ENCODE results near the gene DIO3. TPM values are rescaled to one million over a fixed set of nuclear protein-coding genes. Genes with fewer than 3 reads are reported as not detected.

DIO3 gene
- total RNA-seq, 4 donors from 2014 or later: 2.1 to 6.4 (median 5.6) TPM

DNA sequence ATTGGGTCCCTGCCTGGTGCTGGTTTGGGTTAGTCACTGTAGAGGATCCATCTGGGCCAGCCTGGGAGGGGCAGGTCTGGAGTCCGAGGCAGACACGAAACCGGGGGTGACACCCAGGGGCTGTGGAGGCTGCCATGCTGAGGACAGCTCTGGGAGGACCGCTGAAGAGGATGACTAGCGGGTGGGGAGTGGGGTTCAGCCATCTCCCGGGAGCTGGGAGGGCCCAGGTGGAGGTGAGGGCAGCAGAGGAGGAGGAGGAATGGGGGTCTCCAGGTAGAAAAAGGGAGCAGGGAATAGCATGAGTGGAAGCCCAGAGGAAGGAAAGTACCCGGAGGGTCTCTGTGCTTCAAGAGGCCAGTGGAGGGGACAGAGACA lies 4.0 kb upstream of the DIO3 start:
- TF ChIP-seq, protein P1, sequence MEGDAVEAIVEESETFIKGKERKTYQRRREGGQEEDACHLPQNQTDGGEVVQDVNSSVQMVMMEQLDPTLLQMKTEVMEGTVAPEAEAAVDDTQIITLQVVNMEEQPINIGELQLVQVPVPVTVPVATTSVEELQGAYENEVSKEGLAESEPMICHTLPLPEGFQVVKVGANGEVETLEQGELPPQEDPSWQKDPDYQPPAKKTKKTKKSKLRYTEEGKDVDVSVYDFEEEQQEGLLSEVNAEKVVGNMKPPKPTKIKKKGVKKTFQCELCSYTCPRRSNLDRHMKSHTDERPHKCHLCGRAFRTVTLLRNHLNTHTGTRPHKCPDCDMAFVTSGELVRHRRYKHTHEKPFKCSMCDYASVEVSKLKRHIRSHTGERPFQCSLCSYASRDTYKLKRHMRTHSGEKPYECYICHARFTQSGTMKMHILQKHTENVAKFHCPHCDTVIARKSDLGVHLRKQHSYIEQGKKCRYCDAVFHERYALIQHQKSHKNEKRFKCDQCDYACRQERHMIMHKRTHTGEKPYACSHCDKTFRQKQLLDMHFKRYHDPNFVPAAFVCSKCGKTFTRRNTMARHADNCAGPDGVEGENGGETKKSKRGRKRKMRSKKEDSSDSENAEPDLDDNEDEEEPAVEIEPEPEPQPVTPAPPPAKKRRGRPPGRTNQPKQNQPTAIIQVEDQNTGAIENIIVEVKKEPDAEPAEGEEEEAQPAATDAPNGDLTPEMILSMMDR (IDR thresholded peaks at IDR 0.05; ENCODE audit: low read depth): no peak

DNA sequence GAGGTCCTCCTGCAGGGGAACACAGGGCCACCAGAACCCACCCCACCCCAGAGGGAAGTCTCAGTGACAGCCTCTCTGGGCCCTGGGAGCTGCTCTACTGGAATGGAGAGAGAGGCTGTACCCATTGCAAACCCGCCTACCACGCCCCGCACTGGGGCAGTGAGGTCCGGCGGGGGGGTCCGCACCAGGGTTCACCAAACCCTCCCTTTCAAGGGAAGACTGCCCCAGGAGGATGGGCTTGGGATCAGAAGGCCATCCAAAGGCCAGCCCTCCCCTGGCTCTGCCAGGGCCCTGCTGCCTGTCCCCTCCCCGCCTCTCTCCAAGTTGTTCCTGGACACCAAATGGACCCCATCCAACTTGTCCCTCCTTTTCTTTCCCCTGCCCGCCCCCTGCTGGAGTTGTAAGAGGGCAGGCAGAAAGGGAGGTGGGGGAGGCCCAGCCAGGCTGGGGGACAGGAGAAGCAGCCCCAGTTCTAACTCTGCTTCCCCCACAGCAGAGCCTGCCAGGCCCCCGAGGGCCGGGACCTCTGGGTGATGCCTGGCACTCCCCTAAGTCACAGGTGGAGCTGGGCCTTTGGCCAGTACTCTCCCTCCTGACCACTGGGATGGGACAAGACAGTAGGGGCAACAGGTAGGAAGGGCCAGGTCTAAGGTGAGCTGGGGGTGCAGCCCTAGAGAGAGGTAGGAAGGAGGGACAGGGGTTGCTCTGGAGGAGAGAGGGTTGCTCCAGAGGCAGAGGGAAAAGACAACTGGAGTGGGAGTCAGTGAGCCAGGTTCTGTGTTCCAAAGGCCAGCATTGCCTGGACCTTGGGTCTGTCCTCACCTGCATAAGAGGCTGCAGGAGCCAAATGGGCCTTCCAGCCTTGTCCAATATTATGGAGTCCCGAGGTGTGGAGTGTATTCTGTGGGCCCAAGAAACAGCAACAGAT lies 3.2 kb upstream of the DIO3 start:
- TF ChIP-seq, protein P1 (IDR thresholded peaks at IDR 0.05; ENCODE audit: low read depth): no peak

DNA sequence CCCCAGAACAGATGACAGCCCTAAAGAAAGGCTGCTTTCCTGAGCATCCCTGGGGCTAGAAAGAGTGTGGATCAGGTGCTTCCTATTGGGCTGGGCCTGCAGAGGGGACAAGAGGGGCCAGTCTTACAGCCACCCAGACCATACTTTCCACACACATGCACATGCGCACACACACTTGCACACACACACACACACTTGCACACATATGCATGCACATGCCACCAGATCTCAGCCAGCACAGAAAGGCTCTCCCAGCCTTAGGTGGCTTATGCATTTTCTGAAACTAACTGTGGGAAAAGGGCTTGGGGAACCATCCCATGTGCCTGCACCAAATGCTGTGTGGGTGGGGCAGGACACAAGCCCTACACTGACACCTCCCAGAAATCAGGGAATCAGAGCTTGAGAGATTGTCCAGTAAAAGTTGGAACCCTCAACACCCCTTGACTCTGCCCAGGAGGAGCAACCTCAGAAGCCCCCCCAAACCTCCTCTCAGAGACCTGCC lies 2.5 kb upstream of the DIO3 start:
- TF ChIP-seq, protein P1 (IDR thresholded peaks at IDR 0.05; ENCODE audit: low read depth): no peak

DNA sequence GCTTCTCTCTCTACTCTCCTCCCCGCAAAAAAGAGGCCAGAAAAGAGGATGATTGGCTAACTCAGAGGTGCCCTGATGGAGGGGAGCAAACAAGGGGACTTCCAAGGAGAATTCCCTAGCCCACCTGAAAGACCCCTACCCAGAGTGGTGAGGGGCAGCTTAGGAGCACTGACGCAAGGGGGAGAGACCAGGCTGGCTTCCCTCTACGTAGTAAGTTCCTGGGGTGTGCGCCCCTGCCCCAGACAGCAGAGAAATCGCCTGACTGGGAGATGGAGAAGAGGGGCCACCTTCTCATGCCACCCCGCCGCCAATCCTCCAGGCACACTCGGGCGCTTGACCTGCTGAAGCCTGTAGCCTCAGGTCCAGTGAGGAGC lies 2.1 kb upstream of the DIO3 start:
- TF ChIP-seq, protein P1 (IDR thresholded peaks at IDR 0.05; ENCODE audit: low read depth): no peak

DNA sequence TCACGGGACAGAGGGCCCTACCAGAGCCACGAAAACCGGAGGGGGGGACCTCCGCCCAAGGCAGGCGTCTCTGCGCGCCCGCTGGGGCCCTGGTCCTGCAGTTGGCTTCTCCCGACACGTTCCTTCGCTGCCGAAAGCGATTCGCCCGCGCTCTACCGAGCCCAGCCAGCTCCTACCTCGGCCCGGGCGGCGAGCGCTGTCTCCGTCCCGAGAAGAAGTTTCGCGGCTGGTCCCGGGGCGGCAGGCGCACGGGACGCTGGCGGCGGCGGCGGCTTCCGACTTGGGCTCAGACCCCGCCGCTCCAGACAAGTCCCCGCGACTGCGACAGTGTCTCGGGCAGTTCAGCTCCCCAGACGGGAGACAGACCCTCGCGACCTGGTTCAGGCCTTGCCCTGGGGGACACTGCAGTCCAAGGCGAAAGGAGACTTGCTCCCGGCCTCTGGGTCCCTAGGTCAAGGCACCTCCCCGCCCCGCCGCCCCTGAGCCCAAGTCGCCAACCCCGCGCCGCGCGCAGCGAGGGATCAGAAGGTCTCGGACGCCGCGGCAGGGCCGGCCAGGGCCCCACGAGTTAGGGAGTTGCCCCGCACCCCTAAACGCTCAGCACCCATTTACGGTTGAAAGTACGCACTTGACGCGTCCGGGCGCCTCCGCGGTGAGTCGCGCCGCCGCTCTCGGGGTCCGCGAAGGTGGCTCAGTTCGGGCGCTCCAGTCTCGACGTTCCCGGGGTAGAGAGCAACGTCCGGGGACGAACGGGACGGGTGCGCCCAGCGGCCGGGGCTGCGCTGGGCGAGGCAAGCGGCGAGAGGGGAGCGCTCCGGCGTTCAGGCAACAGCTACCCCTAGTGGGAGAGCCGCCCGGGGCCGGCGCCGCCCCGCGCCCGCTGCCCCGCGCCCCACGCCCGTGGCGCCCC lies 1.4 kb upstream of the DIO3 start:
- TF ChIP-seq, protein P1 (IDR thresholded peaks at IDR 0.05; ENCODE audit: low read depth): no peak

DNA sequence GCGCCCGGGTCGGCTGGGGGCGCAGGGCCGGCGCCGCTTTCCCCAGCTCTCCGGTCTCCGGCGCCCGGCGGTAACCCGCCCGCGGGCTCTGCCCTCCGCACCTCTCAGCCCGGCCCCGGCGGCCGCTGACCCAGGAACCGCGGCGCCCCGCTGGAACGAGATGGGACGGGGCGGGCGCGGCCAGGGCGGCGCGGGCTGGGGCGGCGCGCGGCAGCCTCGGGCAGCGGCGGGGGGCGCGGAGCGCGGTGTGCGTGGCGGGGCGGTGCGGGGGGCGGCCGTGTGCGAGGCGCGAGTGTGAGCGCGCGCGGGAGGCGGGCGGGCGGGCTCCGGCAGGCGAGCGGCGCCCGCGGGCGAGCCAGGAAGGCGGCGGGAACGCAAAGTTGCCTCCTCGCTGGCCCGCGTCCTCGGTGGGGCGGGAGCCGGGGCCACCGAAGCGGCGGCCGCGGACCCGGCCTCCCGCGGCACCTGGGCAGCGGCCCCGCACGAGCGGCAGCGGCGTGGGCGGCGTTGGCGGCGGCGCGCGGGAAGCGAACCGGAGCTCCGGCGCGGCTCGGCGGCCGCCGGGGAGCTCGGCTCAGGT lies 671 bp upstream of the DIO3 start:
- TF ChIP-seq, protein P1 (IDR thresholded peaks at IDR 0.05; ENCODE audit: low read depth): no peak
